ENCODE results near the gene CEP170B.

DNA sequence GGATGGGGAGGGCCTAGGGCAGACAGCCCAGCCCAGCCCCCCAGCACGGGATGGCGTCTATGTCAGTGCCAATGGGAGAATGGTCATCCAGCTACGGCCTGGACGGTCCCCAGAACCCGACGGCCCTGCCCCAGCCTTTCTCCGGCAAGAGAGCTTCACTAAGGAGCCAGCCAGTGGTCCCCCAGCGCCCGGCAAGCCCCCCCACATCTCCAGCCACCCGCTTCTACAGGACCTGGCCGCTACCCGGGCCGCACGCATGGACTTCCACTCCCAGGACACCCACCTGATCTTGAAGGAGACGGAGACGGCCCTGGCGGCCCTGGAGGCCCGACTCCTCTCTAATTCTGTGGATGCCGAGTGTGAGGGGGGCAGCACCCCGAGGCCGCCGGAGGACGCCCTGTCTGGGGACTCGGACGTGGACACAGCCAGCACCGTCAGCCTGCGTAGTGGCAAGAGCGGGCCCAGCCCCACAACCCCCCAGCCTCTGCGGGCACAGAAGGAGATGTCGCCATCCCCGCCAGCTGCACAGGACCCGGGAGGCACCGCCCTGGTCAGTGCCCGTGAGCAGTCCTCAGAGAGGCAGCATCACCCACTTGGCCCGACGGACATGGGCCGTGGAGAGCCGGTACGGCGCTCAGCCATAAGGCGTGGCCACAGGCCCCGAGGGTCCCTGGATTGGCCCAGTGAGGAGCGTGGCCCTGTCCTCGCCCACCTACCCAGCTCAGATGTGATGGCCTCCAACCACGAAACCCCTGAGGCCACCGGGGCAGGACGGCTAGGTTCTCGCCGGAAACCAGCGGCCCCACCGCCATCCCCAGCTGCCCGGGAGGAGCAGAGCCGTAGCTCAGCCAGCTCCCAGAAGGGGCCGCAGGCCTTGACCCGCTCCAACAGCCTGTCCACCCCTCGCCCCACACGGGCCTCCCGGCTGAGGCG is 21.9 kb downstream of the CEP170B start:
- TF ChIP-seq POLR2AphosphoS5 (IDR thresholded peaks at IDR 0.05; ENCODE audit: low read depth, low read length) (no peak), TAF1 (IDR thresholded peaks at IDR 0.05; ENCODE audit: borderline replicate concordance, low read depth, low read length) (no peak)
